ENCODE measurements around the gene ZC3H18. TPM values are rescaled to one million over a fixed set of nuclear protein-coding genes. Genes with fewer than 3 reads are reported as not detected.

ZC3H18 gene
- total RNA-seq, 1 experiment from 2014 or later, result 76.4 TPM

GRCh38 chr16:88635671-88636319, 65.6 kb downstream of the ZC3H18 start:
- intact Hi-C loops (cut with micrococcal nuclease; ENCODE audit: unreplicated experiment), result no loop called here
- Histone ChIP-seq H4K20me1 (ENCODE audit: insufficient read depth) (no peaks in the 10 kb centered on the region), H3K27me3 (ENCODE audit: insufficient read depth, low read depth) (no peaks in the 10 kb centered on the region), H3K36me3 (ENCODE audit: low read depth) (no peaks in the 10 kb centered on the region), H3K9me3 (ENCODE audit: insufficient read depth, low read depth) (no peaks in the 10 kb centered on the region), H3K9me2 (ENCODE audit: insufficient read depth) (no peaks in the 10 kb centered on the region), H3K27ac (no peak overlapping the region), H3K4me3 (no peak overlapping the region), H3K4me2 (no peak overlapping the region), H3K79me2 (ENCODE audit: low read depth) (no peaks in the 10 kb centered on the region), H3F3A (ENCODE audit: insufficient read depth, low read depth) (0 out of 2 replicates have a peak, but pooled peaks cover 3% of the 10 kb centered on the region), H3K4me1 (replicated peaks; ENCODE audit: insufficient read depth) (no peaks in the 10 kb centered on the region), H2AFZ (no peak overlapping the region)
- TF ChIP-seq EZH2 (IDR thresholded peaks at IDR 0.05; ENCODE audit: low read depth), result no peak
- TF ChIP-seq, protein P1, sequence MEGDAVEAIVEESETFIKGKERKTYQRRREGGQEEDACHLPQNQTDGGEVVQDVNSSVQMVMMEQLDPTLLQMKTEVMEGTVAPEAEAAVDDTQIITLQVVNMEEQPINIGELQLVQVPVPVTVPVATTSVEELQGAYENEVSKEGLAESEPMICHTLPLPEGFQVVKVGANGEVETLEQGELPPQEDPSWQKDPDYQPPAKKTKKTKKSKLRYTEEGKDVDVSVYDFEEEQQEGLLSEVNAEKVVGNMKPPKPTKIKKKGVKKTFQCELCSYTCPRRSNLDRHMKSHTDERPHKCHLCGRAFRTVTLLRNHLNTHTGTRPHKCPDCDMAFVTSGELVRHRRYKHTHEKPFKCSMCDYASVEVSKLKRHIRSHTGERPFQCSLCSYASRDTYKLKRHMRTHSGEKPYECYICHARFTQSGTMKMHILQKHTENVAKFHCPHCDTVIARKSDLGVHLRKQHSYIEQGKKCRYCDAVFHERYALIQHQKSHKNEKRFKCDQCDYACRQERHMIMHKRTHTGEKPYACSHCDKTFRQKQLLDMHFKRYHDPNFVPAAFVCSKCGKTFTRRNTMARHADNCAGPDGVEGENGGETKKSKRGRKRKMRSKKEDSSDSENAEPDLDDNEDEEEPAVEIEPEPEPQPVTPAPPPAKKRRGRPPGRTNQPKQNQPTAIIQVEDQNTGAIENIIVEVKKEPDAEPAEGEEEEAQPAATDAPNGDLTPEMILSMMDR (conservative IDR thresholded peaks at IDR 0.05), result no peak
- no peak for DNase-seq
- BruUV-seq (replicated peaks), result no TSS peak
- CTCF ChIA-PET, result no interaction called here
- POLR2A ChIA-PET (ENCODE audit: unreplicated experiment), result no interaction called here

DNA sequence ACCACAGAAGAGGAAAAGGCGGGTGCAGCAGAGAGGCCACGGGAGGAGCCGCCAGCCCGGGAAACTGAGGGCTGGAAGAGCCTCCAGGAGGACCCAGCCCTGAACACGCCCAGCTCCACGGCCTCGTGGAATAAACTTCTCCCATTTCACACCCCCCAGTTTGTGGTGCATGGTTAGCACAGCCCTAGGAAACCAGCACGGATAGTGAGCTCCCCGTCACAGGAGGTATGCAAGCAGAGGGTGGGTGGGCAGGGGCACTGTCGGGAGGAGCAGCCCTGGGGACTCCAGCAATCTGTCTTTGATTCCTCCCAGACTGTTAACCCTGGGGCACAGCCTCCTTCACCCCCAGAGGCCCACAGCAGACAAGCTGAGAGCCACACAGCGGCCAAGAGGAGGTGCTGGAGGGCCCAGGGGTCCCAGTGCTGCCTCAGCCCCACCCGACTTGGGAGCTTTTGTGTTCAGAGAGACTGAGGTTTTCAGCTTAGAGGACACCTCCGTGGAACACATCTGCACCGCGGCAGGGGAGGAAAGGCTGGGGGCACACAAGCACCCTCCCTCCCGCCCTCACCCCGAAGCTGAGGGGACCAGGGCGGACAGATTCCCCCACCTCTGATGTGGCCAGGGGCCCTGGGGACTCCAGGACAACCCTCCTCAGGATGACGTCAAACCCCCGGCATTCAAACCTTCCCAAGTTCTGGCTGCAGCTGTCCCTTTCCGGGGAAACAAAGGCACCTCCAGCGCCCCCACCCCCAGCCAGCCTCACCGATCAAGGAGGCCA, 66.5 kb downstream of the ZC3H18 start:
- ChIA-PET POLR2A (ENCODE audit: unreplicated experiment) (no interaction called here), CTCF (no interaction called here)
- intact Hi-C loops (cut with micrococcal nuclease; ENCODE audit: unreplicated experiment), result no loop called here
- no peaks in the 10 kb centered on the region for H3K9me2 ChIP-seq (ENCODE audit: insufficient read depth)
- no peaks in the 10 kb centered on the region for H3K36me3 ChIP-seq (ENCODE audit: low read depth)
- no peak overlapping the region for H3K27ac ChIP-seq
- H3K4me1 ChIP-seq (replicated peaks; ENCODE audit: insufficient read depth), result no peaks in the 10 kb centered on the region
- H3K4me2 ChIP-seq, result no peak overlapping the region
- no peaks in the 10 kb centered on the region for H3F3A ChIP-seq (ENCODE audit: insufficient read depth, low read depth)
- no peaks in the 10 kb centered on the region for H3K27me3 ChIP-seq (ENCODE audit: insufficient read depth, low read depth)
- no peak overlapping the region for H2AFZ ChIP-seq
- no peak for DNase-seq
- no peak overlapping the region for H3K4me3 ChIP-seq
- H4K20me1 ChIP-seq (ENCODE audit: insufficient read depth), result no peaks in the 10 kb centered on the region
- no peaks in the 10 kb centered on the region for H3K79me2 ChIP-seq (ENCODE audit: low read depth)
- TF ChIP-seq, protein P1 (conservative IDR thresholded peaks at IDR 0.05), result no peak
- TF ChIP-seq EZH2 (IDR thresholded peaks at IDR 0.05; ENCODE audit: low read depth), result no peak
- no TSS peak for BruUV-seq (replicated peaks)
- no peaks in the 10 kb centered on the region for H3K9me3 ChIP-seq (ENCODE audit: insufficient read depth, low read depth)

DNA sequence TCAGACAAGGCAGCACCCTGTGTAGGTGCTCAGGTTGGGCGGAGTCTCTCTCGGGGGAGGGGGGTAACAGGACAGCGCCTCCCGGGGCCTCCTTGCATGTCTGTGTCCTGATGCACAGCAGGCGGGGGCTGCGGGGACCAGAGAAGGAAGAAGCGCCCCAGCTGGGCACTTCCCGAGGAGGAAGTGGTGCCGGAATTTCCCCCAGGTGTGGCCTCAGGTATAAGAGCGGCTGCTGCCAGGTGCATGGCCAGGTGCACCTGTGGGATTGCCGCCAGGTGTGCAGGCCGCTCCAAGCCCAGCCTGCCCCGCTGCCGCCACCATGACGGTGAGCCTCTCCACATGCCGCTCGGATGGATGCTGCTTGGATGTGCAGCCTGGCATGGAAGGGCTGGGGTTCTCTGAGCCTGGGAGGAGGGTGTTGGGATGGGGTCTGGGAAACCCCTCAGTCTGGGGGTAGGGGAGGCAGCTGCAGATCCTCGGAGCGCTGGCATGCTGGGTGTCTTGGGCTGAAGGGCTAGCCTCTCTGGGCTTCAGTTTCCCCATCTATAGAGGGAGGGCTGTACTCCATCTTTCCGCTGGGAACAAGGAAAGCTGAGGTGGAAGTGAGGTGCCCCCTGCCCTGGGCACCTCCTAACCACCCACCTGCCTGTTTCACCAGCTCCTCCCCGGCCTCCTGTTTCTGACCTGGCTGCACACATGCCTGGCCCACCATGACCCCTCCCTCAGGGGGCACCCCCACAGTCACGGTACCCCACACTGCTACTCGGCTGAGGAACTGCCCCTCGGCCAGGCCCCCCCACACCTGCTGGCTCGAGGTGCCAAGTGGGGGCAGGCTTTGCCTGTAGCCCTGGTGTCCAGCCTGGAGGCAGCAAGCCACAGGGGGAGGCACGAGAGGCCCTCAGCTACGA, 68.4 kb downstream of the ZC3H18 start, which contains the start of gene IL17C:
Gene IL17C (plus strand): TSS at position 250 of the 908 bp plus-strand sequence. CDS start 70 bp downstream, at position 320.
- H3K79me2 ChIP-seq (ENCODE audit: low read depth), result no peaks in the 10 kb centered on the region
- H3K9me3 ChIP-seq (ENCODE audit: insufficient read depth, low read depth), result no peaks in the 10 kb centered on the region
- BruUV-seq (replicated peaks), result no TSS peak
- no peak within 1 kb of the TSS for H3K4me3 ChIP-seq
- ChIA-PET POLR2A (ENCODE audit: unreplicated experiment) (no interaction called here), CTCF (no interaction called here)
- H3K27me3 ChIP-seq (ENCODE audit: insufficient read depth, low read depth), result no peaks in the 10 kb centered on the region
- H3K36me3 ChIP-seq (ENCODE audit: low read depth), result no peaks in the 10 kb centered on the region
- TF ChIP-seq, protein P1 (conservative IDR thresholded peaks at IDR 0.05), result no peak
- TF ChIP-seq EZH2 (IDR thresholded peaks at IDR 0.05; ENCODE audit: low read depth), result no peak
- intact Hi-C loops (cut with micrococcal nuclease; ENCODE audit: unreplicated experiment), result no loop called here
- H3K9me2 ChIP-seq (ENCODE audit: insufficient read depth), result no peaks in the 10 kb centered on the region
- H3K4me2 ChIP-seq, result no peak within 1 kb of the TSS
- H3K4me1 ChIP-seq (replicated peaks; ENCODE audit: insufficient read depth), result no peaks in the 10 kb centered on the region
- H3F3A ChIP-seq (ENCODE audit: insufficient read depth, low read depth), result no peaks in the 10 kb centered on the region
- H4K20me1 ChIP-seq (ENCODE audit: insufficient read depth), result no peaks in the 10 kb centered on the region
- H3K27ac ChIP-seq, result no peak within 1 kb of the TSS
- H2AFZ ChIP-seq, result no peak within 1 kb of the TSS
- DNase-seq, result peak; percentile 40 to 50
